HEK293 (cell line): ENCODE results near the gene VSIG10L.

Experiments
- CTCF ChIA-PET: fragments of 350-600 bp; formaldehyde crosslinking; extraction: SDS; loops from one replicate; lab custom pipeline; 2021; ENCODE audit warnings: antibody characterized with exemption; lab: Yijun Ruan, JAX
- POLR2A ChIA-PET: fragments of 300-600 bp; formaldehyde crosslinking; extraction: SDS; loops from one replicate; lab custom pipeline; 2020; ENCODE audit warnings: antibody characterized with exemption, inconsistent platforms; lab: Yijun Ruan, JAX
- H3K27ac ChIP-seq: fragments of 200-500 bp; sonication (Bioruptor generic); 2 replicates; pipeline ENCODE4 v1.5.1; 2014; ENCODE audit warnings: low read depth, low read length, control low read depth, inconsistent platforms; ENCODE audit errors: extremely low read depth
- H3K36me3 ChIP-seq, 2 experiments: fragments of 200-500 bp in 1 of 2; sonication (Bioruptor generic) in 1 of 2; 1 replicate in 1 of 2; 2 replicates in 1 of 2; pipeline ENCODE4 v1.5.1; 2014 to 2017; ENCODE audit warnings: inconsistent platforms in 2 of 2, low read length in 2 of 2; ENCODE audit not compliant: control insufficient read depth in 2 of 2, insufficient read depth in 1 of 2
- H3K4me1 ChIP-seq: fragments of 200-500 bp; sonication (Bioruptor generic); 2 replicates; pipeline ENCODE4 v1.5.1; 2014; ENCODE audit warnings: mild to moderate bottlenecking, low read length, inconsistent platforms; ENCODE audit not compliant: control insufficient read depth, insufficient read depth
- H3K4me3 ChIP-seq: 2 replicates; pipeline ENCODE4 v1.5.1; 2011; ENCODE audit warnings: low read depth, mild to moderate bottlenecking, control low read depth, low read length, moderate library complexity
- H3K9me3 ChIP-seq: fragments of 200-500 bp; sonication (Bioruptor generic); 2 replicates; pipeline ENCODE4 v1.5.1; 2014; ENCODE audit warnings: low read depth, low read length, inconsistent platforms; ENCODE audit not compliant: control insufficient read depth, insufficient read depth
- ELK4 ChIP-seq: IDR thresholded peaks from 2 replicates; pipeline ENCODE4 v1.6.1; 2011; ENCODE audit warnings: mild to moderate bottlenecking, low read depth, low read length, borderline replicate concordance
- GLIS1 ChIP-seq: fragments of 450-650 bp; formaldehyde crosslinking; IDR thresholded peaks from 2 replicates; pipeline ENCODE4 v1.5.1; 2016; ENCODE audit warnings: missing biosample characterization, missing genetic modification characterization
- HOXC10 ChIP-seq: sonication (generic); formaldehyde crosslinking; IDR thresholded peaks from 2 replicates; pipeline ENCODE4 v1.8.1; 2023; ENCODE audit warnings: mild to moderate bottlenecking, missing genetic modification reagents
- KLF9 ChIP-seq: fragments of 450-650 bp; formaldehyde crosslinking; IDR thresholded peaks from 2 replicates; pipeline ENCODE4 v1.5.1; 2016; ENCODE audit warnings: missing biosample characterization, missing genetic modification characterization, low read depth
- MZF1 ChIP-seq: fragments of 450-650 bp; formaldehyde crosslinking; IDR thresholded peaks from 2 replicates; pipeline ENCODE4 v1.5.1; 2017; ENCODE audit warnings: missing biosample characterization, missing genetic modification characterization, borderline replicate concordance
- ZBTB1 ChIP-seq: fragments of 450-650 bp; formaldehyde crosslinking; IDR thresholded peaks from 2 replicates; pipeline ENCODE4 v1.5.1; 2016; ENCODE audit warnings: missing biosample characterization, missing genetic modification characterization
- ZBTB8A ChIP-seq: fragments of 450-650 bp; formaldehyde crosslinking; IDR thresholded peaks from 2 replicates; pipeline ENCODE4 v1.5.1; 2016; ENCODE audit warnings: missing biosample characterization, missing genetic modification characterization
- ZIC2 ChIP-seq: fragments of 450-650 bp; formaldehyde crosslinking; IDR thresholded peaks from 2 replicates; pipeline ENCODE4 v1.5.1; 2016; ENCODE audit warnings: missing biosample characterization, missing genetic modification characterization
- ZNF133 ChIP-seq: fragments of 450-650 bp; formaldehyde crosslinking; IDR thresholded peaks from 2 replicates; pipeline ENCODE4 v1.5.1; 2016; ENCODE audit warnings: missing biosample characterization, missing genetic modification characterization
- ZNF146 ChIP-seq: fragments of 450-650 bp; formaldehyde crosslinking; IDR thresholded peaks from 2 replicates; pipeline ENCODE4 v1.5.1; 2016; ENCODE audit warnings: missing biosample characterization, missing genetic modification characterization
- ZNF174 ChIP-seq: fragments of 450-650 bp; formaldehyde crosslinking; IDR thresholded peaks from 2 replicates; pipeline ENCODE4 v1.5.0; 2017; ENCODE audit warnings: missing biosample characterization, mild to moderate bottlenecking, missing genetic modification characterization
- ZNF350 ChIP-seq: fragments of 450-650 bp; formaldehyde crosslinking; IDR thresholded peaks from 2 replicates; pipeline ENCODE4 v1.5.0; 2017; ENCODE audit warnings: missing biosample characterization, mild to moderate bottlenecking, missing genetic modification characterization
- ZNF354C ChIP-seq: fragments of 450-650 bp; formaldehyde crosslinking; IDR thresholded peaks from 2 replicates; pipeline ENCODE4 v1.5.1; 2016; ENCODE audit warnings: missing biosample characterization, missing genetic modification characterization, low read depth, borderline replicate concordance
- ZNF426 ChIP-seq: fragments of 450-650 bp; formaldehyde crosslinking; IDR thresholded peaks from 2 replicates; pipeline ENCODE4 v1.5.1; 2017; ENCODE audit warnings: missing biosample characterization, missing genetic modification characterization, mild to moderate bottlenecking, inconsistent platforms, moderate library complexity
- ZNF707 ChIP-seq: fragments of 450-650 bp; formaldehyde crosslinking; IDR thresholded peaks from 2 replicates; pipeline ENCODE4 v1.5.1; 2016; ENCODE audit warnings: missing biosample characterization, missing genetic modification characterization
- ZNF791 ChIP-seq: fragments of 450-650 bp; formaldehyde crosslinking; IDR thresholded peaks from 2 replicates; pipeline ENCODE4 v1.5.1; 2016; ENCODE audit warnings: missing biosample characterization, missing genetic modification characterization
- ZNF830 ChIP-seq: fragments of 450-650 bp; IDR thresholded peaks from 2 replicates; pipeline ENCODE4 v1.5.0; 2018; ENCODE audit warnings: missing biosample characterization, missing genetic modification characterization, low read depth, mild to moderate bottlenecking, moderate library complexity
- TF ChIP-seq, protein P1 (sequence below): fragments of 450-650 bp; formaldehyde crosslinking; conservative IDR thresholded peaks from 2 replicates; pipeline ENCODE4 v1.5.1; 2016; ENCODE audit warnings: low read depth, missing biosample characterization, missing genetic modification characterization
- TF ChIP-seq, protein P2 (sequence below): fragments of 450-650 bp; formaldehyde crosslinking; IDR thresholded peaks from 2 replicates; pipeline ENCODE4 v1.5.1; 2016; ENCODE audit warnings: missing biosample characterization, missing genetic modification characterization

VSIG10L gene

DNA sequence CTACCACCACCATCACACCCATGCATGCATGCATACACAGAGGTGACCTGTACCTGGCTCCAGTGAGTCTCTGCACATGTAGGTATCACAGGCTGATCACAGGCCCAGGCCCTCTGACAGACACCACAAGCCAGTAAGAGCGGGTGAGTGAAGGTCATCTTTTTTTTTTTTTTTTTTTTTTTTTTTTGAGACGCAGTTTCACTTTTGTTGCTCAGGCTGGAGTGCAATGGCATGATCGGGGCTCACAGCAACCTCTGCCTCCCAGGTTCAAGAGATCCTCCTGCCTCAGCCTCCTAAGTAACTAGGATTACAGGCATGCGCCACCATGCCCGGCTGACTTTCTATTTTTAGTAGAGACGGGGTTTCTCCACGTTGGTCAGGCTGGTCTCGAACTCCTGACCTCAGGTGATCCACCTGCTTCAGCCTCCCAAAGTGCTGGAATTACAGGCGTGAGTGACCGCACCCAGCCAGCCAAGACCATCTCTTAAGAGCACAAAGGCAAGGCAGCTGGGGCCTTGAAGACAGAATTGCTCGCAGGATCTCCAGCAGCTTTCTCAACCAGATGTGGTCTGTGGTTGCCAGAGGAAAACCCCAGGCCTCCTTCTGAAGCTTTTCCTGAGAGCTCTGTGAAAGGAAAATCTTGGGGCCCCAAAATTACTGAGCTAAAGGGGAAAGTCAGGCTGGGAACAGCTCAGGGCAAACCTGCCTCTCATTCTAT is 33.7 kb upstream of the VSIG10L start:
- TF ChIP-seq KLF9 (no peak), ZNF791 (tag by site-specific recombination) (no peak), ZNF146 (tag by site-specific recombination) (no peak), MZF1 (tag by site-specific recombination) (no peak), ZNF354C (no peak), ZIC2 (tag by site-specific recombination) (no peak), ZNF830 (tag by site-specific recombination) (no peak), GLIS1 (tag by site-specific recombination) (no peak), ZBTB8A (no peak), ZNF350 (no peak), ELK4 (no peak), ZNF133 (no peak), ZNF426 (tag by site-specific recombination) (no peak), ZBTB1 (no peak), ZNF174 (no peak), HOXC10 (no peak), ZNF707 (tag by site-specific recombination) (no peak)
- TF ChIP-seq, protein P1, sequence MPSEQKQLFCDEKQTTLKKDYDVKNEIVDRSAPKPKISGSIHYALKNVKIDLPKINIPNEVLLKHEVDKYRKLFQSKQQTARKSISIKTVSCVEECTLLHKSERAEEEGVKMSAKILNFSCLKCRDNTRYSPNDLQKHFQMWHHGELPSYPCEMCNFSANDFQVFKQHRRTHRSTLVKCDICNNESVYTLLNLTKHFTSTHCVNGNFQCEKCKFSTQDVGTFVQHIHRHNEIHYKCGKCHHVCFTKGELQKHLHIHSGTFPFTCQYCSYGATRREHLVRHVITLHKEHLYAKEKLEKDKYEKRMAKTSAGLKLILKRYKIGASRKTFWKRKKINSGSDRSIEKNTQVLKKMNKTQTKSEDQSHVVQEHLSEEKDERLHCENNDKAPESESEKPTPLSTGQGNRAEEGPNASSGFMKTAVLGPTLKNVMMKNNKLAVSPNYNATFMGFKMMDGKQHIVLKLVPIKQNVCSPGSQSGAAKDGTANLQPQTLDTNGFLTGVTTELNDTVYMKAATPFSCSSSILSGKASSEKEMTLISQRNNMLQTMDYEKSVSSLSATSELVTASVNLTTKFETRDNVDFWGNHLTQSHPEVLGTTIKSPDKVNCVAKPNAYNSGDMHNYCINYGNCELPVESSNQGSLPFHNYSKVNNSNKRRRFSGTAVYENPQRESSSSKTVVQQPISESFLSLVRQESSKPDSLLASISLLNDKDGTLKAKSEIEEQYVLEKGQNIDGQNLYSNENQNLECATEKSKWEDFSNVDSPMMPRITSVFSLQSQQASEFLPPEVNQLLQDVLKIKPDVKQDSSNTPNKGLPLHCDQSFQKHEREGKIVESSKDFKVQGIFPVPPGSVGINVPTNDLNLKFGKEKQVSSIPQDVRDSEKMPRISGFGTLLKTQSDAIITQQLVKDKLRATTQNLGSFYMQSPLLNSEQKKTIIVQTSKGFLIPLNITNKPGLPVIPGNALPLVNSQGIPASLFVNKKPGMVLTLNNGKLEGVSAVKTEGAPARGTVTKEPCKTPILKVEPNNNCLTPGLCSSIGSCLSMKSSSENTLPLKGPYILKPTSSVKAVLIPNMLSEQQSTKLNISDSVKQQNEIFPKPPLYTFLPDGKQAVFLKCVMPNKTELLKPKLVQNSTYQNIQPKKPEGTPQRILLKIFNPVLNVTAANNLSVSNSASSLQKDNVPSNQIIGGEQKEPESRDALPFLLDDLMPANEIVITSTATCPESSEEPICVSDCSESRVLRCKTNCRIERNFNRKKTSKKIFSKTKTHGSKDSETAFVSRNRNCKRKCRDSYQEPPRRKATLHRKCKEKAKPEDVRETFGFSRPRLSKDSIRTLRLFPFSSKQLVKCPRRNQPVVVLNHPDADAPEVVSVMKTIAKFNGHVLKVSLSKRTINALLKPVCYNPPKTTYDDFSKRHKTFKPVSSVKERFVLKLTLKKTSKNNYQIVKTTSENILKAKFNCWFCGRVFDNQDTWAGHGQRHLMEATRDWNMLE (tag by site-specific recombination): no peak
- TF ChIP-seq, protein P2, sequence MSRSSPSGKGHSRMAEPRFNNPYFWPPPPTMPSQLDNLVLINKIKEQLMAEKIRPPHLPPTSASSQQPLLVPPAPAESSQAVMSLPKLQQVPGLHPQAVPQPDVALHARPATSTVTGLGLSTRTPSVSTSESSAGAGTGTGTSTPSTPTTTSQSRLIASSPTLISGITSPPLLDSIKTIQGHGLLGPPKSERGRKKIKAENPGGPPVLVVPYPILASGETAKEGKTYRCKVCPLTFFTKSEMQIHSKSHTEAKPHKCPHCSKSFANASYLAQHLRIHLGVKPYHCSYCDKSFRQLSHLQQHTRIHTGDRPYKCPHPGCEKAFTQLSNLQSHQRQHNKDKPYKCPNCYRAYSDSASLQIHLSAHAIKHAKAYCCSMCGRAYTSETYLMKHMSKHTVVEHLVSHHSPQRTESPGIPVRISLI (tag by site-specific recombination): no peak
- no peak overlapping the region for H3K27ac ChIP-seq
- H3K9me3 ChIP-seq: no peaks in the 10 kb centered on the region
- no peaks in the 10 kb centered on the region for H3K4me1 ChIP-seq
- no peak overlapping the region for H3K4me3 ChIP-seq
- ChIA-PET CTCF (no interaction called here), POLR2A (no interaction called here)
- no peaks in the 10 kb centered on the region for H3K36me3 ChIP-seq
